HG02943 (cell line): ENCODE measurements around the gene TEDC2.
"Not testable (repeated sequence)": the region's sequence is repeated elsewhere in the genome, so short reads cannot be mapped to it uniquely, and the experiment has no call there.

Source experiments
- ATAC-seq: cut with Tn5 transposase; IDR thresholded peaks from one replicate; pipeline ENCODE4 v1.9.1; 2021; ENCODE audit warnings: mild to moderate bottlenecking, low read depth, moderate library complexity; ENCODE audit not compliant: unreplicated experiment

TEDC2 gene

GRCh38 chr16:2437032-2437790, 22.7 kb upstream of the TEDC2 start:
- ATAC-seq = no peak

- ATAC-seq = no peak
These were observed 21.8 kb upstream of the TEDC2 start for GRCh38 chr16:2438121-2438520.

GRCh38 chr16:2439598-2439997, 20.3 kb upstream of the TEDC2 start:
- no peak for ATAC-seq

GRCh38 chr16:2441143-2441804, 18.6 kb upstream of the TEDC2 start:
- ATAC-seq = not testable (repeated sequence)

- ATAC-seq = no peak
These were observed 16.4 kb upstream of the TEDC2 start for GRCh38 chr16:2443555-2443954.

GRCh38 chr16:2447920-2448583, 11.9 kb upstream of the TEDC2 start:
- no peak for ATAC-seq

- ATAC-seq = no peak
These were observed 10.8 kb upstream of the TEDC2 start for GRCh38 chr16:2449118-2449517.

GRCh38 chr16:2450535-2450934, 9.4 kb upstream of the TEDC2 start:
- ATAC-seq = no peak

GRCh38 chr16:2450975-2451381, 8.9 kb upstream of the TEDC2 start:
- ATAC-seq = no peak

- no peak for ATAC-seq
These were observed 8.0 kb upstream of the TEDC2 start for GRCh38 chr16:2451851-2452320.

GRCh38 chr16:2452650-2453049, 7.3 kb upstream of the TEDC2 start:
- no peak for ATAC-seq

- no peak for ATAC-seq
These were observed 4.6 kb upstream of the TEDC2 start for GRCh38 chr16:2455081-2455845.

- no peak for ATAC-seq
These were observed 3.3 kb upstream of the TEDC2 start for GRCh38 chr16:2456551-2457153.

- ATAC-seq = no peak
These were observed 2.6 kb upstream of the TEDC2 start for GRCh38 chr16:2457267-2457666.

GRCh38 chr16:2457946-2458345, 2.0 kb upstream of the TEDC2 start:
- no peak for ATAC-seq

- no peak for ATAC-seq
These were observed 842 bp upstream of the TEDC2 start for GRCh38 chr16:2458887-2459646.

GRCh38 chr16:2460391-2460713, 443 bp downstream of the TEDC2 start:
- ATAC-seq = no peak

- ATAC-seq = no peak
These were observed 1.0 kb downstream of the TEDC2 start for GRCh38 chr16:2460916-2461315.

- ATAC-seq = no peak
These were observed 2.3 kb downstream of the TEDC2 start for GRCh38 chr16:2462031-2462866.
